Endodermal cell (in vitro differentiated cells): Measurements from ENCODE around the gene NIPAL4. TPM values are rescaled to one million over a fixed set of nuclear protein-coding genes. Genes with fewer than 3 reads are reported as not detected.

ENCODE experiments used
- DNase-seq: peaks from one replicate; pipeline ENCODE4 v3.0.0-alpha.2; 2017
- H3K27ac ChIP-seq: 2 replicates; pipeline ENCODE4 v1.5.1; 2013; ENCODE audit warnings: mild to moderate bottlenecking, low read depth, low read length, moderate library complexity
- H3K27me3 ChIP-seq: 2 replicates; pipeline ENCODE4 v1.6.1; 2013; ENCODE audit warnings: mild to moderate bottlenecking, low read length, moderate library complexity; ENCODE audit not compliant: insufficient read depth, control insufficient read depth, poor library complexity, severe bottlenecking
- H3K36me3 ChIP-seq: 2 replicates; pipeline ENCODE4 v1.7.0; 2013; ENCODE audit warnings: mild to moderate bottlenecking, low read length, moderate library complexity; ENCODE audit not compliant: control insufficient read depth, insufficient read depth
- H3K4me1 ChIP-seq: one replicate; pipeline ENCODE4 v1.7.0; 2013; ENCODE audit warnings: low read length; ENCODE audit not compliant: control insufficient read depth, insufficient read depth
- H3K4me3 ChIP-seq: 2 replicates; pipeline ENCODE4 v1.5.1; 2013; ENCODE audit warnings: mild to moderate bottlenecking, low read length, moderate library complexity
- H3K9ac ChIP-seq: 2 replicates; pipeline ENCODE4 v1.6.1; 2013; ENCODE audit warnings: mild to moderate bottlenecking, low read length, moderate library complexity; ENCODE audit not compliant: poor library complexity, severe bottlenecking; ENCODE audit errors: extremely low read depth
- H3K9me3 ChIP-seq: 2 replicates; pipeline ENCODE4 v1.6.1; 2013; ENCODE audit warnings: mild to moderate bottlenecking, low read length, moderate library complexity; ENCODE audit not compliant: control insufficient read depth
- H3K27ac Mint-ChIP-seq: 2 replicates; pipeline ENCODE4 v1.8.0; 2020; ENCODE audit warnings: mixed read lengths
- H3K27me3 Mint-ChIP-seq: 2 replicates; pipeline ENCODE4 v1.8.0; 2021; ENCODE audit warnings: mild to moderate bottlenecking, mixed read lengths; ENCODE audit not compliant: insufficient read depth
- H3K36me3 Mint-ChIP-seq: 2 replicates; pipeline ENCODE4 v1.8.0; 2020; ENCODE audit warnings: low read depth, mixed read lengths
- H3K4me1 Mint-ChIP-seq: 2 replicates; pipeline ENCODE4 v1.8.0; 2020; ENCODE audit warnings: mixed read lengths
- H3K4me3 Mint-ChIP-seq: 2 replicates; pipeline ENCODE4 v1.8.0; 2020; ENCODE audit warnings: mild to moderate bottlenecking, moderate library complexity, mixed read lengths
- H3K9me3 Mint-ChIP-seq: 2 replicates; pipeline ENCODE4 v1.8.0; 2020; ENCODE audit warnings: mild to moderate bottlenecking, mixed read lengths
- CTCF ChIP-seq: fragments of 200-600 bp; sonication (generic); conservative IDR thresholded peaks from 2 replicates; pipeline ENCODE4 v1.5.0; 2021; ENCODE audit warnings: antibody characterized with exemption, mild to moderate bottlenecking
- WGBS, 2 experiments: methylation state at CpG; one replicate each; pipeline versions ENCODE4 v1.1.5 to v1.1.7; 2013; ENCODE audit warnings: missing lambda C conversion rate in 2 of 2, mixed read lengths in 1 of 2; ENCODE audit not compliant: insufficient coverage in 1 of 2, insufficient read length in 1 of 2; 5-methylcytosine and 5-hydroxymethylcytosine counted together
- total RNA-seq, 2 donors: library from RNA; stranded (reverse); fragmentation: NEBNext Ultra II Directional in 1 of 2; extraction: Animal tissue kit (Norgen Biotek cat#: 25700) in 1 of 2; gene quantifications; 2 replicates in 1 of 2; 3 replicates in 1 of 2; pipeline ENCODE4 v1.2.1, GENCODE V29; 2021

Gene NIPAL4
- total RNA-seq, 2 donors from 2014 or later: not detected

GRCh38 chr5:157486221-157486681 is 26.2 kb downstream of the NIPAL4 start:
- no peak for DNase-seq
- no peak overlapping the region for H3K27ac ChIP-seq
- Mint-ChIP-seq H3K9me3 (no peaks in the 10 kb centered on the region), H3K27ac (no peak overlapping the region), H3K4me3 (no peak overlapping the region), H3K27me3 (no peaks in the 10 kb centered on the region), H3K36me3 (peaks cover 81% of the 10 kb centered on the region), H3K4me1 (no peaks in the 10 kb centered on the region)
- WGBS, 2 experiments: 96 to 100% methylated on average over 6 to 8 of the region's 8 CpGs
- no peak overlapping the region for H3K4me3 ChIP-seq
- peaks cover 94% of the 10 kb centered on the region for H3K36me3 ChIP-seq
- H3K9me3 ChIP-seq: no peaks in the 10 kb centered on the region
- H3K27me3 ChIP-seq: no peaks in the 10 kb centered on the region
- H3K9ac ChIP-seq: no peak overlapping the region
- H3K4me1 ChIP-seq: no peaks in the 10 kb centered on the region
- TF ChIP-seq CTCF: no peak

GRCh38 chr5:157486861-157487260 is 26.8 kb downstream of the NIPAL4 start:
- no peaks in the 10 kb centered on the region for H3K4me1 Mint-ChIP-seq
- H3K27ac ChIP-seq: no peak overlapping the region
- no peaks in the 10 kb centered on the region for H3K27me3 ChIP-seq
- H3K36me3 Mint-ChIP-seq: peaks cover 82% of the 10 kb centered on the region
- H3K9ac ChIP-seq: no peak overlapping the region
- no peaks in the 10 kb centered on the region for H3K9me3 Mint-ChIP-seq
- WGBS, 2 experiments: 91 to 96% methylated on average over 3 of the region's 3 CpGs
- H3K4me3 ChIP-seq: no peak overlapping the region
- peaks cover 94% of the 10 kb centered on the region for H3K36me3 ChIP-seq
- no peak for DNase-seq
- H3K4me3 Mint-ChIP-seq: no peak overlapping the region
- H3K9me3 ChIP-seq: no peaks in the 10 kb centered on the region
- TF ChIP-seq CTCF: no peak
- H3K27ac Mint-ChIP-seq: no peak overlapping the region
- no peaks in the 10 kb centered on the region for H3K4me1 ChIP-seq
- H3K27me3 Mint-ChIP-seq: no peaks in the 10 kb centered on the region

- peaks cover 80% of the 10 kb centered on the region for H3K36me3 Mint-ChIP-seq
- no peak overlapping the region for H3K4me3 Mint-ChIP-seq
- no peak overlapping the region for H3K9ac ChIP-seq
- H3K4me3 ChIP-seq: no peak overlapping the region
- H3K27ac ChIP-seq: no peak overlapping the region
- H3K9me3 ChIP-seq: no peaks in the 10 kb centered on the region
- H3K27me3 ChIP-seq: no peaks in the 10 kb centered on the region
- DNase-seq: no peak
- H3K36me3 ChIP-seq: peaks cover 96% of the 10 kb centered on the region
- H3K27me3 Mint-ChIP-seq: no peaks in the 10 kb centered on the region
- no peaks in the 10 kb centered on the region for H3K4me1 ChIP-seq
- no peaks in the 10 kb centered on the region for H3K9me3 Mint-ChIP-seq
- no peaks in the 10 kb centered on the region for H3K4me1 Mint-ChIP-seq
- H3K27ac Mint-ChIP-seq: no peak overlapping the region
- WGBS, 2 experiments: 97% methylated on average over 3 of the region's 3 CpGs; no CpG with 5 or more reads in 1 of the 2 experiments
- TF ChIP-seq CTCF: no peak
Measured at GRCh38 chr5:157487358-157487757, 27.3 kb downstream of the NIPAL4 start.
